ENCODE results near the gene KIAA2012.

The KIAA2012 gene

DNA sequence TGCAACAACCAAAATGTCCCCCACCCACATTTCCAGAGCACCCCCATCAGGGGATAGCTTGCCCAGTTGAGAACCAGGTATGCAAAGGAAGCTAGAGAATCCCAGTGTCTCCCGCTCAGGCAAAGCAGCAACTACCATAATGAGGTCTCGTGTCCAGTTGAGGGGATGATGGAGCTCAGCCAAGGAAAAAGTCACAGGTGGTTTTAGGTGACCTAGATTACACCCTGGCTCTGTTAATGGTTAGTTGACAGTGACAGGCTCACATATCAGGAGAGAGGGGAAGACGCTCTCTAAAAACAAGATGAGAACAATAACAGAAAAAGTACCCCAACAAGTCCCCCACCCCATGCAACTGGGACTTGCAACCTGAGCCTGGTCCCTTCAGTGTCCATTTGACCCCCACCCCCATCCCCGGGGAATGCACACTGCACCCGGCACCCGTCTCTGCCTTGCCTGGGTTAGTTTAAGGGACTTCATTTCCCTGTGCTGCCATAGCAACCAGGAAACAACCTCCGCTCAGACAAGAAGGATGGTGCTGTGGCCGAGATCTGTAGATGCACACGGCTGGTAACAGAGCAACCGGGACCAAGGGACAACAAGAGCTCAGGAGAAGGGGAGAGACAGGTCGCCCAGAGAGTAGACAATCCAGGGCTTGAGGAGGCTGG is at the start of gene KIAA2012:
Gene KIAA2012 (plus strand): TSS at position 519 of the 665 bp plus-strand sequence. CDS start 373 bp downstream, outside the sequence.
- no peak for DNase-seq (ENCODE audit: low read depth)

DNA sequence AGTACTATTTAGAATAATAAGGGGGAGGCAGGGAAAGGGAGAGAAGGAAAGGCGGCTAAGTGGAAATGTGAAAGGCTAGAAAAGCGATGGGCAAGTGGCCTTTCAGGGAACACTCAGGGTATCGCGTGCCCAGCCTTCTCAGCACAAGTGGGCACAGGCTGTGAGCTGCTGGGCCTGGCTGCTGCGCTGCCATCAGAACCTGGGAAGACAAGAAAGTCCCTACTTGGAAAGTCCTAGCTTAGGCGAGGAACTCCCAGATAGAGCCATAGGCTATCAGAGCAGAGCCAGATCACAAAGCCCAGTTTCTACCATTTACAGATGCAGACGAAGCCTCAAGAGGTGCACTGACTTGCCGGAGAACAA is 49.2 kb upstream of the KIAA2012 start:
- DNase-seq (ENCODE audit: low read depth) = no peak

DNA sequence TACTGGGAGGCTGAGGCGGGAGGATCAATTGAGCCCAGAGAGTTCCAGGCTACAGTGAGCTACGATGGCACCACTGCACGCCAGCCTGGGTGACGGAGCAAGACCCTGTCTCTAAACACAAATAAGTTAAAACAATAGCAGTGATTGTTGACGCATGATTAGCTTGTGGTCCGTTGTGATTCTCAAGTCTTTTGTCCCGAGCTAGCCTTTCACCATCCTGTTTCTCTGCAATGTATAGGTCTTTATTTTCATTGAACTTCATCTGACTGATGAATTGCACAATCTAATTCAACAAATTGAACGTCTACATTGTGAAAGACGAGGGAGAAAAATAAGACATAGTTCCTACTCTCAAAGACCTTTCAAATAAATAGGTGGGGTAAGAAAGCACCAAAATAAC is 48.2 kb upstream of the KIAA2012 start:
- no peak for DNase-seq (ENCODE audit: low read depth)

DNA sequence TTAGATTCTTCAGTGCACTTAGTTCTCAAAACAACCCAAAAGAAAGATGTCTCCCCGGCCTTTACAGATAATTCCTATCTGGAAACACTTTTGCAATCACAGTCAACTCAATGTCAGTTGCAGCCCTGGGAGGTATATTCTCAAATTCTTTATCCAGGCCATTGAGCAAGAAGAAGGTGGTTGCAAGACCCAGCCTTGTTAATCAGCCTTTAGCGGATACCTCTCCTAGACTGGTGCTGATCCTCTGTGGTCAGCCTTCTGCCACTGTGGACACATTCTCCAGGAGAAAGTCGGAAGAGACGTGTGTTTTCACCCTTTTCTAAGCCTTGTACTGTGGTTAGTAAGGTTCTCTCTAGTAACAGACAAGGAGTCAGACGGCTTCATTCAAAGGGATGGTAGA is 47.2 kb upstream of the KIAA2012 start:
- DNase-seq (ENCODE audit: low read depth) = no peak

DNA sequence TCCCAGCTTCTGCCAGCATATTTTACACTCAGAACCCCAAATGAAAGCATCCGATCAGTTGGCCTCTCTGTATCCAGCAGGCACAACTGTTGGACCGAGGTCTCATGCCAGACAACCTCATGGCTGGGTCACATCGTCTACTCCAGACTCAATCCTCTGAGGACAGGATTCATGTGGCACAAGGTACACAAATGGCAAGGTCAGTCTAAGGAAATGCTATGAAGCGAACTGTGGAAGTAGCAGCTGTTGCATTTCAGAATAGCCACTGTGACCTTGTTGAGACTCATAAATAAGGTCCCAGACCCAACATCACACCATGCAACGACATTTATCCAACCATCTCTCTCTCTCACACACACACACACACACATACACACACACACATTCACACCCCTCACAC is 46.5 kb upstream of the KIAA2012 start:
- DNase-seq (ENCODE audit: low read depth) = no peak

DNA sequence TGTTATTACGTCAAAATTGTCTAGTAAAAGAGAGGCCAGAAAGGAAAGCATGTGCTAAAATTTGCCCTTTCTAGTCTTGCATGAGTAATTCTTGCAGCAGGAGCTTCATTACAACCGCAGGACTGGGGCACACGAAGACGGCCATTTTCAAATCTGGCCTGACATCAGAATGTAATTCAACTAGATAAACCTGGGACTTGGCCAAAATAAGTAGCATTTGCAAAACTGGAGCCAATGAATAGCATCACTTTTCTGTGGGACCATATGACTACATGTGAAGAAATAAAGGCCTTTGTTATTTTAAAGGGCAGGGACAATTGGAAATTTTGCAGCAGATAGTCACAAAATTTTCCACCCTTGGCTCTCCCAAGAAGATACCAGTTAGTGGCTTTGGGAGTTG is 42.4 kb upstream of the KIAA2012 start:
- no peak for DNase-seq (ENCODE audit: low read depth)

DNA sequence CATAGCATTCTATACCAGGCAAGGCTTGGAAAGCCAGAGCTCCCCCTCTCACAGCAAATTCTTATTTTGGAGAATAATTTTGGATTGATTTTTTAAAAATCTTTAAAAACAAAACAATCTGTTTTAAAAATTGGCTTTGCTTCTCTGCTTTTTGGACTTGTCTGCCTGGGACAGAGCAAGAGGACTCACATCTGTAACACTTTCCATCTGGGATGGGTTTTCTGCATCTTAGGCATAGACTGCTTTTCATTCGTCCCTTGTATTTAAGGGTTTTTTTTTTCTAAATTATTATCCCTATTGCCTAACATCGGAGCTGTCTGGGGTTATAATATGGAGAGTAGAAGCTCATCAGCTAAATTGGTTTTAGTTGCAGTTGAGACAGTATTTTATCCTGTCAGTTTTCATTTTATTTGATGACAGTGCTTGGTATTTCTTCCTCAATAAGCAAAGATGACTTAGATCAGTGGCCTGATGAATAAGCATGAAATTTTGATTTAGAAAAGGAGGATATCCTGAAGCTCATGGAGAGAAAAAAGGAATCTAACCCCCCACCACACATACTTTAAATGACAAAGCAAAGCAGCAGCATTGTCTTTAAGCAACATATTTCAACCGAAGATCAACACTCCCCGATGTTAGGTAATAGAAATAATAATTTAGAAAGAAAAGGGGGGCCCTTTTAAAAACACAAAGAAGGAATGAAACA is 41.7 kb upstream of the KIAA2012 start:
- DNase-seq (ENCODE audit: low read depth) = no peak

DNA sequence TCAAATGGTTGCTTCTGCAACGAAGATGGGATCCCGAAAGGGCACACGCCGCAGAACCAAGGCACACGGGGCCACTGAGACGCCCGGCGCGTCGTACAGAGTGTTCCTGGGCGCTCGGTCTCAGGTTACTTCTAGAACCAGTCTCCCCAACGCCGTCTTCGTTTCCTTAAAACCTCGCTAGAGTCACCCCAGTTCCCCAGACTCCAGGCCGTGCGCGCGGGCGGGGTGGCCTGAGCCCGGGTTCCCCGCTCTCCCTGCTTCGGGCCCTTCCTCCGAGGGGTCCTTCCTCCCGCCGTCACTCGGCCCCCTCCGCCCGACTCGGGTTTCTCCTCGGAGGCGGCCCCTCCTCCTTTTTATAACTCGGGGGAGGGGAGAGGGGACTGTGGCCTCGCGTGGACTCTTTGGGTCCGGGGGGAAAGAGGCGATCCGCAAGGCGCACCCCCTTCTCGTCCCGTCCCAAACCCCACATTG is 40.2 kb upstream of the KIAA2012 start:
- DNase-seq (ENCODE audit: low read depth) = no peak

DNA sequence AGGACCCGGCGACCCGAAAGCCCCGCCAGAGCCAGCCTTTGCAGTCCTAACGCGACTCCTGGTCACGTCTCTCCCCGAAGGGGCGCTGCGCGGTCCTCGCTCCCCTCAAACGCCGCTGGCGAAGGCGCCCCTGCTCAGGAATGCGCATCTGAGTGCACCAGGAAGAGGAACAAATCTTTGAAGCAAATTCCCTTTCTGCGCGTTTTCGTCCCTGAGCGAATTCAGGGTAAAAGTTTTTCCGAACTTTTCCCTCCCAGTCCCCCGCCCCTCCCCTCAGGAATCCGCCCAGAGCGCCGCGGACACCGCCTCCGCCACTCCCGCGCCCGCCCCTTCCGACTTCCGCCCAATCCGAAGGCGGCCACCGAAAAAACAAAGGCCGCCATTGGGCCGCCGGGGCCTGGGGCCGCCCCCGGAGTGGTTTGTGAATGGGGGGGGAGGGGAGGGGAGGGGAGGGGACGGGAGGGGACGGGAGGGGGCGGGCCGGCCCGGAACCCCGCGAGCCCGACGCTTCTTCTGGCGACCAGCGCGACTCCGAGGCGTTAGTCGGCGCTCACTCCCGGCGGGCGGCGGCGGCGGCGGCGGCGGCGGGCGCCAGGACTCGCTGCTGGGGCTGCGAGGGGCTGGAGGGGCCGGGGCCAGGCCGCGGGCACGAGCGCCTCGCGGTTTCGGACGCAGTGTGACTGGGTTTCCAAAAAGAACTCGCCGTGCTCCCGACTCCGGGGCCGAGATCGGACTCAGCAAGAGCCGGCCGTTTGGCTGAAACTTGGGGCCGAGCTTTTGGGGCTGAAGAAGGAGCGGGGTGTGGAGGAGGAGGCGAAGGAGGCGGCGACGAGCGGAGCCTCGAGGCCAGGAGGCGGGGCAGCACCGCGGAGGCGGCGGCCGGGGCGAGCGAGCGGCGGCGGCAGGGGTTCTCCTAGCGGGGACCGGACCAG is 39.5 kb upstream of the KIAA2012 start, which contains the start of gene FZD7:
Gene FZD7 (plus strand): TSS at position 539 of the 932 bp plus-strand sequence. CDS start 793 bp downstream, outside the sequence.
- peak; percentile 66 for DNase-seq (ENCODE audit: low read depth)

DNA sequence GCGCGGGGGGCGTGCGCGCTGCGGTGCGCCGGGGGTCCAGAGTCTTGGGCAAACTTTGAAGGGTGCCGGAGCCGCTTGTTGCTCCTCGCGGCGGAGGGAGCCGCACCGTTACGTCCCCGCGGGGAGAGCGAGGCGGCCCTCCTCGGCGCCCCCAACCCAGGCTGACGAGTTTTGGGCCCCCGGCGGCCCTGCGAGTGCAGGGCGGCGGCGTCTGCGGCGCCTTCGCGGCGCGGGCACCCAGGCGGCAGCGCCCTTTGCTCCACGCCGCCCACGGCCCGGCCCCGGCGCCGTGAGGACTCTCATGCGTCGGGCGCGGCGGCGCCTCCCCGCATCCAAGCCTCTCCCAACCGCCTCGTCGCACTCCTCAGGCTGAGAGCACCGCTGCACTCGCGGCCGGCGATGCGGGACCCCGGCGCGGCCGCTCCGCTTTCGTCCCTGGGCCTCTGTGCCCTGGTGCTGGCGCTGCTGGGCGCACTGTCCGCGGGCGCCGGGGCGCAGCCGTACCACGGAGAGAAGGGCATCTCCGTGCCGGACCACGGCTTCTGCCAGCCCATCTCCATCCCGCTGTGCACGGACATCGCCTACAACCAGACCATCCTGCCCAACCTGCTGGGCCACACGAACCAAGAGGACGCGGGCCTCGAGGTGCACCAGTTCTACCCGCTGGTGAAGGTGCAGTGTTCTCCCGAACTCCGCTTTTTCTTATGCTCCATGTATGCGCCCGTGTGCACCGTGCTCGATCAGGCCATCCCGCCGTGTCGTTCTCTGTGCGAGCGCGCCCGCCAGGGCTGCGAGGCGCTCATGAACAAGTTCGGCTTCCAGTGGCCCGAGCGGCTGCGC is 38.6 kb upstream of the KIAA2012 start:
- no peak for DNase-seq (ENCODE audit: low read depth)

DNA sequence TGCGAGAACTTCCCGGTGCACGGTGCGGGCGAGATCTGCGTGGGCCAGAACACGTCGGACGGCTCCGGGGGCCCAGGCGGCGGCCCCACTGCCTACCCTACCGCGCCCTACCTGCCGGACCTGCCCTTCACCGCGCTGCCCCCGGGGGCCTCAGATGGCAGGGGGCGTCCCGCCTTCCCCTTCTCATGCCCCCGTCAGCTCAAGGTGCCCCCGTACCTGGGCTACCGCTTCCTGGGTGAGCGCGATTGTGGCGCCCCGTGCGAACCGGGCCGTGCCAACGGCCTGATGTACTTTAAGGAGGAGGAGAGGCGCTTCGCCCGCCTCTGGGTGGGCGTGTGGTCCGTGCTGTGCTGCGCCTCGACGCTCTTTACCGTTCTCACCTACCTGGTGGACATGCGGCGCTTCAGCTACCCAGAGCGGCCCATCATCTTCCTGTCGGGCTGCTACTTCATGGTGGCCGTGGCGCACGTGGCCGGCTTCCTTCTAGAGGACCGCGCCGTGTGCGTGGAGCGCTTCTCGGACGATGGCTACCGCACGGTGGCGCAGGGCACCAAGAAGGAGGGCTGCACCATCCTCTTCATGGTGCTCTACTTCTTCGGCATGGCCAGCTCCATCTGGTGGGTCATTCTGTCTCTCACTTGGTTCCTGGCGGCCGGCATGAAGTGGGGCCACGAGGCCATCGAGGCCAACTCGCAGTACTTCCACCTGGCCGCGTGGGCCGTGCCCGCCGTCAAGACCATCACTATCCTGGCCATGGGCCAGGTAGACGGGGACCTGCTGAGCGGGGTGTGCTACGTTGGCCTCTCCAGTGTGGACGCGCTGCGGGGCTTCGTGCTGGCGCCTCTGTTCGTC is 37.7 kb upstream of the KIAA2012 start:
- no peak for DNase-seq (ENCODE audit: low read depth)

DNA sequence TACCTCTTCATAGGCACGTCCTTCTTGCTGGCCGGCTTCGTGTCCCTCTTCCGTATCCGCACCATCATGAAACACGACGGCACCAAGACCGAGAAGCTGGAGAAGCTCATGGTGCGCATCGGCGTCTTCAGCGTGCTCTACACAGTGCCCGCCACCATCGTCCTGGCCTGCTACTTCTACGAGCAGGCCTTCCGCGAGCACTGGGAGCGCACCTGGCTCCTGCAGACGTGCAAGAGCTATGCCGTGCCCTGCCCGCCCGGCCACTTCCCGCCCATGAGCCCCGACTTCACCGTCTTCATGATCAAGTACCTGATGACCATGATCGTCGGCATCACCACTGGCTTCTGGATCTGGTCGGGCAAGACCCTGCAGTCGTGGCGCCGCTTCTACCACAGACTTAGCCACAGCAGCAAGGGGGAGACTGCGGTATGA is 37.1 kb upstream of the KIAA2012 start:
- DNase-seq (ENCODE audit: low read depth) = no peak

DNA sequence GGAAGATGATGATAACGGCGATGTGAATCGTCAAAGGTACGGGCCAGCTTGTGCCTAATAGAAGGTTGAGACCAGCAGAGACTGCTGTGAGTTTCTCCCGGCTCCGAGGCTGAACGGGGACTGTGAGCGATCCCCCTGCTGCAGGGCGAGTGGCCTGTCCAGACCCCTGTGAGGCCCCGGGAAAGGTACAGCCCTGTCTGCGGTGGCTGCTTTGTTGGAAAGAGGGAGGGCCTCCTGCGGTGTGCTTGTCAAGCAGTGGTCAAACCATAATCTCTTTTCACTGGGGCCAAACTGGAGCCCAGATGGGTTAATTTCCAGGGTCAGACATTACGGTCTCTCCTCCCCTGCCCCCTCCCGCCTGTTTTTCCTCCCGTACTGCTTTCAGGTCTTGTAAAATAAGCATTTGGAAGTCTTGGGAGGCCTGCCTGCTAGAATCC is 36.4 kb upstream of the KIAA2012 start:
- DNase-seq (ENCODE audit: low read depth) = no peak

DNA sequence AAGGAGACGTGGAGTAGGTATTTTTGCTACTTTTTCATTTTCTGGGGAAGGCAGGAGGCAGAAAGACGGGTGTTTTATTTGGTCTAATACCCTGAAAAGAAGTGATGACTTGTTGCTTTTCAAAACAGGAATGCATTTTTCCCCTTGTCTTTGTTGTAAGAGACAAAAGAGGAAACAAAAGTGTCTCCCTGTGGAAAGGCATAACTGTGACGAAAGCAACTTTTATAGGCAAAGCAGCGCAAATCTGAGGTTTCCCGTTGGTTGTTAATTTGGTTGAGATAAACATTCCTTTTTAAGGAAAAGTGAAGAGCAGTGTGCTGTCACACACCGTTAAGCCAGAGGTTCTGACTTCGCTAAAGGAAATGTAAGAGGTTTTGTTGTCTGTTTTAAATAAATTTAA is 36.0 kb upstream of the KIAA2012 start:
- no peak for DNase-seq (ENCODE audit: low read depth)

DNA sequence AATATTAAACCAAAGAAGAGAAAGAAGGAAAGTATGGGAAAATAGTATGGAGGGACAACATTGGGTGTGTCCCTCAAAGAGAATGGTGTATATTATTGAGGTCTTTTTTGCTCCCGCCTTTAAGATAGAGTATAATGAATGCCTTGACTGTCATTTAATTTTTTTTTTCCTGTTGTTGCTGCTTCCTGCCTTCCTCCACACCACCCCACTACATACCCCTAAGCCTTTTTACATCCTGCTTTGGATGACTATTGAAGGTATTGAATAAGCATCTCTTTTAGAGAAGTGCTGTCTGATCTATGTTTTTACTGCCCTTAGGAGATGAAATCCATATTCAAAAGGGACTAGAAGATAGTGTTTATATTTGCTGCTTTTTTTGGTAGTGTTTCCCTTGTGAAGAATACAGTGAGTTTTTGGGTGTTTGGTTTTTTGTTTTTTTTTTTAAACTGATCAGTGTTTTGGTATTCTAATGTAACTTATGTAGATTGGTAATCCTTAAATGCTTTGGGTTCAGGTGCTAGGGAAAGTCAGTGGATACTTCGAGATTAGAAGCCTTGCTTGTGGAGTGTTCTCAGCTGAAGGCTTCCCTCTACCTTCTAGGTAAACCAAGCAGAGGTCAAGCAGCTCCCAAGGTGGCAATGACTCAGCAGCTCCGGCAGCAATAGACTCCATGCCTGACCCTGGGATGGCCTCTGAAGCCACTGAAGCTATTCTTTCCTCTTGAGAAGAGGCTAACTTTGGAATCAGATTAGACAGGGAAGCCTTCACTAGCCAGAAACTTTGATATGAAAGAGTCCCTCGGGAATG is 34.4 kb upstream of the KIAA2012 start:
- DNase-seq (ENCODE audit: low read depth) = no peak

DNA sequence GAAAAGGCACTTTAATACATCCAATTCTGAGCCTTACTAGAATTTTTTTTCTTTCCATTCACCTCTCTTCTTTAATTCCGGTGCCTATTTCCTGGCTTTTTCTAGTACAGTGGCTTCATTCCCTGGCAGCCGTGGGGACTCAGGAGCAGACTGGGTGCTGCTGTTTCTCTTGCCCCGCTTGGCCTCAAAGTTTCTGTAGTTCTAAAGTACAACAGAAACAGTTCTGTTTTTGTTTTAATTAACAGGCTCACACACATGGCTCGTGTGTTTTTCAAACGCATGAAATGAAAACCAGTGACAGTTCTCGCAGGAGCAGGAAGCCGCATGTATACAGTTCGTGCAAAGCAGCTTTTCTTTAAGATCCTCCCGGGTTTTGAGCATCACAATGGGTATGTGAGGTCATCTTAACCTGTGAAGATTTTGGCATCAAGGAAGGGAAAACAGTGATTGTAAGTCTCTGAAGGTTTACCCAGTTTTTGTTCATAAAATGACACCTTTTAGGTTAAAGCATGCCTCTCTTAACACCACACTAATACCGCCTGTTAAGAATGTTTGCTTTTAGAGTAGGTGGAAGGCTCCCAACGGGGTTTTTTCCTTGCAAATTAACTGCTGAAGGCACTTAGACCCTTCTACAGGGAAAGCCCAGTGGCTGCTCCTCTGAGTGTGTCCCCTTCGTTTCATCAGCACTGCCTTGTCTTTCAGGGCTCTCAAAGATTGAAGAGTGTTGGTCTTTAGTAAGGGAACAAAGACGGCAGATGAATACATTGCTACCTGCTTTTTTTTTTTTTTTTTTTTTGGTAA is 33.6 kb upstream of the KIAA2012 start:
- no peak for DNase-seq (ENCODE audit: low read depth)

DNA sequence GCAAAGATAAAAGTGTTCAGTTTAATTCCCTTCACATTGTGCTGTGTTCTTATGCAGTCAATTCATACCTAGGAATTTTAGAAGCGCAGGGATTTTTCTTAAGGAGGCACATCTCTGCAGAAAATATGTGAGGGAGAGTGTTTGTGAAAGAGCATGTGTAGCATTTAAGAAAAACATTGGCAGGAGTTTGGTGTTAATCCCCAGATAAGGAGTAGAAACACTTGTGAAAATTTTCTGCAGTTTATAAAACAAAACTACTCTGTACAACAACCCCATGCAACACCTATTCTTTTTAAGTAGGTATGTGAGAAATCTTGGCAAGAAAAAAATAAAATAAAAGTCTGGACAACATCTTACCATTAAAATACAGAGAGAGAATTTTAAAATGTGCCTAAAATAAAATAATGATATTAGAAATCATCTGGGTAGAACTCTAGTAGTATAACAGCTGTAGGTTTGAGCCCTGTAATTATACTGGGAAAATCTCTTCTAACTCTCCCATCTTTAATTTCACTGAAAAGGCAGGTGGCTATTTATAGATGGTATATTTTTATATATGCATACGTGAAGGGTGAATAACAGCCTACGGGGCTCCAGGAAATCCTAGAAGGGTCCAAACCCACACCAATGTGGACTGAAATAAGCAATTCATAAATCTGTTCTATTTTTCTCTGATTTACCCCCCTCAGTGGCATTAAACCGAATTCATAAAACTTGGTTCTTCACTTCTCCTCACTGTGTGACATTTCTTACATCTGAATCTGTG is 32.8 kb upstream of the KIAA2012 start:
- DNase-seq (ENCODE audit: low read depth) = no peak

DNA sequence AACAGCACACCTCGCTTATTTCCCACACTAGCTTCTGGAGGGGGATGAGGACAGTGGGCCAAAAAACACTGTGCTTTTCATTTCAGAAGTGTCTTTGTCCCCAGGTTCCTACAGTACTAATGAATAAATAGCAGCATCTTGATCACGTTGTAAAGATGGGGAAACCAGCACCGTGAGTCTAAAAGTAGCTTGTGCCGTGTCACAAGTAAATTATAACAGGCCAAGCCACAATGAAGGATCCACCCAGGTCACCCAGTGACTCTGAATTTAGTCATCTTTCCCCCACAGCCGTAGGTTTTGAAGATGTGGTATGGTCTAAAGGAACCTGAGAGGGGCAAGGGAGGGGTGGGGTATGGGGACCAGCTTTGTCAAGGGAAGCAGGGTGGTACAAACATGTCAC is 30.6 kb upstream of the KIAA2012 start:
- DNase-seq (ENCODE audit: low read depth) = no peak

Measured in stimulated activated CD8-positive, alpha-beta memory T cell treated with anti-CD3 and anti-CD28 coated beads, Interleukin-7, amount 100 ng/mL, for 24 hours (primary cell).